ENCODE measurements around the gene PPP2R2B.
"Not testable (repeated sequence)": the region's sequence is repeated elsewhere in the genome, so short reads cannot be mapped to it uniquely, and the experiment has no call there.

Gene PPP2R2B

DNA sequence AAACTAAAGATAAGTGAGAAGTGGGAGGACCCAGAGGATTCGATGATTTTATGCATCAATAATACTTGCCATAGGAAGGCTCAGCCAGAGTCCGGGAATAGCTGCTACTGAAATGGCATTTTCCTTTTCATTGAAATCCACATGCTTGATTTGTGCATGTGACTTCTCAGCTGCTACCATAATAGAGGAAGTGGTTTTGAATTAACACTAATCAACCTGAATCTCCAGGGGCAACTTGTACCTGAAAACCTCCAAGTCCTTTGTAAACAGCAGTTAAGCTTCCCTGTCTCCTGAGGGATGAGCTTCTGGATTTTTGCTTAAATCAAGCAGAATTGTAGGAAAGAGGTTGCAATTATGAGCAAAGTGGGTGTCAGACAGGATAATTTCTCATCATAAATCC, 124.9 kb downstream of the PPP2R2B start:
- Histone ChIP-seq H3K27me3 (no peaks in the 10 kb centered on the region), H3K9me3 (peaks cover under 1% of the 10 kb centered on the region; the same call in 1 of the 2 replicates), H3K4me1 (peaks cover 30% of the 10 kb centered on the region), H3K9ac (no peak overlapping the region), H4K20me1 (no peaks in the 10 kb centered on the region), H3K36me3 (no peaks in the 10 kb centered on the region), H3K4me3 (no peak overlapping the region), H3K27ac (no peak overlapping the region), H3K4me2 (peak overlapping the region; percentile 54)
- TF ChIP-seq Cebpa-rat (IDR thresholded peaks at IDR 0.05) = no peak

DNA sequence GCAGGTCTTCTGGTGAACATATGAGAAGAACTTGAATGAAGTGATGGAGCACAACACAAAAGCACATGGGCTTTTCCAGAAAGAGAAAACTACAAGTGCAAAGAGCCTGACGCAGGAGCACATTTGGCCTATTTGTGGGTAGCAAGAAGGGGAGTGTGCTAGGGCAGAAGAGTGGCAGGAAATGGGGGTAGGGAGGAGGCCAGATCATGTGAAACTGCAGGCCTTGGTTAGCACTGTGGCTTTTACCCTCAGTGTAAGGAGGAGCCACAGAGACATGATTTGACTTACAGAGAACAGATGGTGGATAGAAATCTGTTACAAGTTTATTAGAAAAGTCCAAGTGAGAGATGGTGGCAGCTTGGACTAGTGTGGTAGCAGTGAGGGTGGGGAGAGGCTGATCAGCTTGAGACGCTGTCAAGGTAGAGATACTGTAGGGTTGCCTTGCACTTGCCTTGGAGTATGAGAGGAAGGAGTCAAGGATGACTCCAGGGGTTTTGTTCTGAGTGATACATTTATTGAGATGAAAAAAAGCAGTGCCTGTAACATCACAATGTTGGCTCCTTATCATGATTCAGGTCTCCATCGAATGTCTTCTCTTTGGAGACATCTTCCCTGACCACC, 126.7 kb downstream of the PPP2R2B start:
- H3K4me2 ChIP-seq = peak overlapping the region; percentile 38
- H4K20me1 ChIP-seq = no peaks in the 10 kb centered on the region
- no peak for TF ChIP-seq Cebpa-rat (IDR thresholded peaks at IDR 0.05)
- no peak overlapping the region for H3K9ac ChIP-seq
- no peaks in the 10 kb centered on the region for H3K36me3 ChIP-seq
- peaks cover 9% of the 10 kb centered on the region; the same call in 1 of the 2 replicates for H3K9me3 ChIP-seq
- H3K4me1 ChIP-seq = peaks cover 30% of the 10 kb centered on the region
- no peaks in the 10 kb centered on the region for H3K27me3 ChIP-seq
- no peak overlapping the region for H3K4me3 ChIP-seq
- H3K27ac ChIP-seq = no peak overlapping the region

DNA sequence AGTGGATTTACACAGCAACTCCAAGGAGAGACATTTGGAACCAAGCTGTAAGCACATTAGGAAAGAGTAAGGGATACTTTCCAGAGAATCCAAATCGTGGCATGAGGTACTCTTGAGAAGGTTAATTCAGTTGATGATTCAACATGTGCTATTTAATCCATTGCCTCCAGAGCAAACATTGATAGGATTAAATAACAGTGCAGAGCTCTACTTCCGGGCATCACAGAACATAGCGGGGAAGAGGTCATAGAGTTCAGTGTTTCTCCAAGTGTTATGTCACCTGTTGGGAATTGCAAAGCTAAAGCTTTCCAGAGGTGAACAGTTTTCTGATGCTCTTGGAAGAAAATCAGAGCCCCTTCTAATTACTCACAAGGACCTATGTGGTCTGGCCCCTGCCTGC, 127.5 kb downstream of the PPP2R2B start:
- Histone ChIP-seq H3K27ac (no peak overlapping the region), H3K36me3 (no peaks in the 10 kb centered on the region), H4K20me1 (no peaks in the 10 kb centered on the region), H3K4me2 (no peak overlapping the region; the same call in 1 of the 2 replicates), H3K9ac (no peak overlapping the region), H3K27me3 (no peaks in the 10 kb centered on the region), H3K9me3 (peaks cover 9% of the 10 kb centered on the region; the same call in 1 of the 2 replicates), H3K4me3 (no peak overlapping the region), H3K4me1 (peaks cover 30% of the 10 kb centered on the region)
- TF ChIP-seq Cebpa-rat (IDR thresholded peaks at IDR 0.05) = no peak

DNA sequence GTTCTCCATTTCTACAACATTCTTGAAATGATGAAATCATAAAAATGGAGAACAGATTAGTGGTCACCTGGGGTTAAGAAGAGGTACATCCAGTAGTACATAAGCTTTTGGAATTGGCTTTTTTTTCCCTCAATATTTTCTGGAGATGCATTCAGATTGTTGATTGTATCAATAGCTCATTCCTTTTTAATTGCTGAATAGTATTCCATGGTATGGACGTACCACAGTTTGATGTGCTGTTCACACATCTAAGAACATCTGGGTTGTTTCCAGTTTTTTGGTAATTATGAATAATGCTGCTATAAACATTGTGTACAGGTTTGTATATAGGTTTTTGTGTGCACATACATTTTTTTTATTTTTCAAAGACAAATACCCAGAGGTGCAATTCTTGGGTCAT, 130.0 kb downstream of the PPP2R2B start:
- TF ChIP-seq Cebpa-rat (IDR thresholded peaks at IDR 0.05) = no peak
- H3K9me3 ChIP-seq = peaks cover 9% of the 10 kb centered on the region; the same call in 1 of the 2 replicates
- H3K36me3 ChIP-seq = no peaks in the 10 kb centered on the region
- H3K4me3 ChIP-seq = no peak overlapping the region
- no peak overlapping the region for H3K4me2 ChIP-seq
- no peaks in the 10 kb centered on the region for H3K27me3 ChIP-seq
- H3K27ac ChIP-seq = no peak overlapping the region
- H3K9ac ChIP-seq = no peak overlapping the region
- no peaks in the 10 kb centered on the region for H4K20me1 ChIP-seq
- peaks cover 25% of the 10 kb centered on the region for H3K4me1 ChIP-seq

DNA sequence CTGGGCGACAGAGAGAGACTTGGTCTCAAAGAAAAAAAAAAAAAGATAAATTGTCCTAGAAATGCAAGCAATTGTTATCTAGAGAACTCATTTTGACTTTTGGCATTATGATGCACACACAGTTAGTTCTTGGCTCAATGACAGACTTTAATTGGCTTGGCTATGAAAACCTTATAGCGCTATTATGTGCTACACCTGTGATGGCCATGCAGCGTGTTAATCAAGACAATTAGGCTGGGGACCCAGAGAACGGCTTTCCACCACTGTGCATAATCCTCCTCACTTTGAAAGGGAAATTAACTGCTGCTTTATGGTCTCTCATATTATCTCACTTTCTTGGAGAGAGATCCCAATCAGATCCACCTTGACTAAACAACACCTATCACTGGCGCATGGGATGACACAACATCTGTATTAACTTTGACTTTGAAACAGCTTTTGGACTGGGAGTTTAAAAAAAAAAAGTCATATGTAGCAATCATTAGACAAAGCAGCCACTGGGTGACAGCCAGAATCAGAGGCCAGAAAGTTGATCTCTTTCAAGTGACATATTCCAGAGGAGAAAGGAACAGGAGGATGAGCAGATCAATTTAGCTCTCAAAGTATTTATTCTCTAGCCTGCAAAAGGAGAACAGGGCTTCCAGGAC, 132.5 kb downstream of the PPP2R2B start:
- Histone ChIP-seq H4K20me1 (no peaks in the 10 kb centered on the region), H3K9ac (no peak overlapping the region), H3K4me1 (peaks cover under 1% of the 10 kb centered on the region; the same call in 1 of the 2 replicates), H3K36me3 (no peaks in the 10 kb centered on the region), H3K9me3 (peaks cover 9% of the 10 kb centered on the region; the same call in 1 of the 2 replicates), H3K4me3 (no peak overlapping the region), H3K4me2 (no peak overlapping the region), H3K27me3 (no peaks in the 10 kb centered on the region), H3K27ac (no peak overlapping the region)
- TF ChIP-seq Cebpa-rat (IDR thresholded peaks at IDR 0.05) = no peak

DNA sequence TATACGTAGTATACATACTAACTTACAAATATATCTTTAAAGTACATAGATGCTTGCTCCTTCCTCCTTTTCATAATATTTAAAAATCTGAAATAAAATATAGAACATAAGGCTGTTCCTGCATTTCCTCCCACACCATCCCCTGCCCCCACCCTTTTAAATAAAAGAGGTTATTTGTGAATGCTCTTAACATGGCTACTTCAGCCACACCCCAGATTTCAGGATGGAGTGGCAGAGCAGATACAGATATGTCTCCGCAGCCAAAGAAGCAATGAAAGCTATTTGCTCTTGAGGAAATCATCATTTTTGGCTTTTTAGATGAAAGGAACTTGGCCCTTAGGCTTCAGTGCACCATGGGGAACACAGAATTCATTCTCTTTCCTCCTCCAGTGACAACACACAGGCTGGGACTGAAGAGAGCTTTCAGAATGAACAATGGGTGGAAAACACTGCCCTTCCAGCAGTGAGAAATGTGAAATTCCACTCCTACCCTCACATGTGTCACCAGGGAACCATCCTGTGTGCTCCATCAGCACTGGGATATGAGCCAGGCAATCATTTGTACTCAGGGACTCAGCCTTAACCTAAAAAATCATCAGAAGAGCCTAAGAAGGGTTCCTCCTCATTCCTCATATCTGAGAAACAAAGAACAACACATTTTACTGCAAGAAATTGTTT, 134.3 kb downstream of the PPP2R2B start:
- H3K4me1 ChIP-seq = no peaks in the 10 kb centered on the region
- H3K36me3 ChIP-seq = no peaks in the 10 kb centered on the region
- H3K27me3 ChIP-seq = no peaks in the 10 kb centered on the region
- no peak overlapping the region for H3K4me3 ChIP-seq
- H3K4me2 ChIP-seq = no peak overlapping the region
- H3K9ac ChIP-seq = no peak overlapping the region
- H3K9me3 ChIP-seq = peaks cover 9% of the 10 kb centered on the region; the same call in 1 of the 2 replicates
- H4K20me1 ChIP-seq = no peaks in the 10 kb centered on the region
- H3K27ac ChIP-seq = no peak overlapping the region
- TF ChIP-seq Cebpa-rat (IDR thresholded peaks at IDR 0.05) = no peak

DNA sequence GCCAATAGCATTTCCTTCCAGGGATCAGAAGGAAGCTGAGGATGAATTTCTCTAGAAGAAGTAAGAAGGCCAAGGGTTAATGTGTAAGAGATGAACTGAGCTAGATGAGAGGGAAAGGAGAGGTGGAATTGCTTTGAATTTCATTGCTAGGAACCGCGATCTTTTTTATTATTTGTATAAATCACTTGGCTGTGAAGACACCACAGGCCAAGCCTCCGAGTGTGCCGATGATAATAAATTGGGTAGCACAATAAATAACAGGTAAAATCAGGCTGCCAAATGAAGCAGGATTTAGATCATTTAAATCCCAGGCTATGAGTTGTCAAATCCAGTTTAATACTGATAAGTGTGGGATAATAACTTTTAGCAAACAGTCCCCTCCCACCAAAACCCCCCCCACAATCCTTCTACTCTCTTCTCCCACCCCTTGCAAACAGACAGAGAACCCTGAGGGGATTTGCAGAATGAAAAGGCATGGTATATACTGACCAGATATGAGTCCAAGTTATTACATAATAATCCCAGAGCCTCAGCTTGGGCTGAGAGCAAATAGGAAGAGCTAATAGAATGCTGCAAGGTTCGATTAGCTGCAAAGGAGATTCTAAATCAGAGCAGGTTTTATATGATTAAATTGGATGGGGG, 143.5 kb downstream of the PPP2R2B start:
- H3K9me3 ChIP-seq = peaks cover 14% of the 10 kb centered on the region
- no peak for TF ChIP-seq Cebpa-rat (IDR thresholded peaks at IDR 0.05)

DNA sequence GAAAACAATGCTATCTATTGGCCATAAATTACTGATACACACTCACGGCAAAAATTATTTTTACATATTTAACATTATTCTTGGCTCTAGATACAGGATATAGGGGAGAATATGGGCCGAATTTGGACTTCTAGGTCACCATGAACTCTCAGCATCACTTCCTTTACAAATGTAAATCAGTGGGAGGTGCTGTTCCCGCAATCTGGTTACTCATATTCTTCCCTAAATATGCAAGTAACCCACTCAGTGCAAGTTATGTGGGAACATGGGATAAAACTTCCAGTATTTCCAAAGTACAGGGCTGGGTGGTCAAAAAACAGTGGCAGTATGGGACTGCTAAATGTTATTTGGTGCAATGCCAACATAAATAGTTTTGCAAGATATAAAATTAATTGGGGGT, 145.6 kb downstream of the PPP2R2B start:
- H4K20me1 ChIP-seq = no peaks in the 10 kb centered on the region
- no peak overlapping the region for H3K27ac ChIP-seq
- no peaks in the 10 kb centered on the region for H3K4me1 ChIP-seq
- H3K27me3 ChIP-seq = no peaks in the 10 kb centered on the region
- H3K4me3 ChIP-seq = no peak overlapping the region
- H3K9ac ChIP-seq = no peak overlapping the region
- peaks cover 33% of the 10 kb centered on the region for H3K9me3 ChIP-seq
- H3K4me2 ChIP-seq = no peak overlapping the region
- H3K36me3 ChIP-seq = no peaks in the 10 kb centered on the region
- TF ChIP-seq Cebpa-rat (IDR thresholded peaks at IDR 0.05) = no peak

More for the DNA sequence above, 143.5 kb downstream of the PPP2R2B start:
- no peak overlapping the region for H3K27ac ChIP-seq
- no peaks in the 10 kb centered on the region for H3K4me1 ChIP-seq
- no peaks in the 10 kb centered on the region for H3K36me3 ChIP-seq
- H3K4me3 ChIP-seq = no peak overlapping the region
- no peak overlapping the region for H3K4me2 ChIP-seq
- H3K27me3 ChIP-seq = no peaks in the 10 kb centered on the region
- H4K20me1 ChIP-seq = no peaks in the 10 kb centered on the region
- no peak overlapping the region for H3K9ac ChIP-seq

DNA sequence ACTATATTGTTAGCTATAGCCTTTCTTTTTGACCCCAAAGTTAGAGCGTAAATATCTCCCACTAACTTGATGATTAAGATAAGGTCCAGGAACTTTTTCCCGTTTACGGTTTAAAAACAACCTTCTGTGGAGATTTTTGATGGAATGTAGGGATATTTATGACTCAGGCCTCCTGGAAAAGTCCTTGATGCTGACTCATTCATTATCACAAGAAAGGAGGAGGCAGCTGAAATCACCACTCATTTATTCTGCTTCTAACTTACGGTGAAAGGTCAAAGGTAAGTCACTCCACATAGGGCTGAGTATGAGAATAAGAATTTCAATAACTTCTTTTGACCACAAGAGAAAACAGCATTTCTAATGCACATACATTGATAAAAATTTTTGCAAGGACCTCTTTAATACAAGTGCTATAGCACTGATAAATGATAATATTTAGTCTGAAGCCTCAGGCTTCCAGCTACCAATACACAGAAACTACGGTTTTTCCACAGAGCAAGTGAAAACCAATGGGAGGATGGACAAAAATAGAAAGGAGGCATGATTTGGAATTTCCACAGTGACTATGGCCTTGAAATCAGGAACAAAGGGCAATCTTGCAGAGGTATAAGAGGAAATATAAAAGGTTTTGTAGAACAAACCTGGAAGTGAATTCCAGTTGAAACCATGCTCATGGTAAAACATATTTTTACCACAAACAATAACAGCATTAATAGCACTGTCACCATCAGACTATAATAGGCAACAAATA, 146.5 kb downstream of the PPP2R2B start:
- H4K20me1 ChIP-seq = no peaks in the 10 kb centered on the region
- H3K9ac ChIP-seq = no peak overlapping the region
- no peak overlapping the region for H3K27ac ChIP-seq
- no peaks in the 10 kb centered on the region for H3K36me3 ChIP-seq
- no peak for TF ChIP-seq Cebpa-rat (IDR thresholded peaks at IDR 0.05)
- peaks cover 33% of the 10 kb centered on the region for H3K9me3 ChIP-seq
- no peak overlapping the region for H3K4me2 ChIP-seq
- no peaks in the 10 kb centered on the region for H3K4me1 ChIP-seq
- no peak overlapping the region for H3K4me3 ChIP-seq
- H3K27me3 ChIP-seq = no peaks in the 10 kb centered on the region

DNA sequence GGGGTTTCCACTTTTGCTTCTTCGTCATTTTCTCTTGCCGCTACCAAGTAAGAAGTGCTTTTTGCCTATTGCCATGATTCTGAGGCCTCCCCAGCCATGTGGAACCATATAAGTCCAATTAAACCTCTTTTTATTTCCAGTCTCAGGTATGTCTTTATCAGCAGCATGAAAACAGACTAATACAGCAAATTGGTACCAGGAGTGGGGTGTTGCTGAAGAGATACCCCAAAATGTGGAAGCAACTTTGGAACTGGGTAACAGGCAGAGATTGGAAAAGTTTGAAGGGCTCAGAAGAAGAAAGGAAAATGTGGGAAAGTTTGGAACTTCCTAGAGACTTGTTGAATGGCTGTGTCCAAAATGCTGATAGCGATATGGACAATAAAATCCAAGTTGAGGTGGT, 149.8 kb downstream of the PPP2R2B start:
- H3K27me3 ChIP-seq, H4K20me1 ChIP-seq, H3K4me1 ChIP-seq, H3K27ac ChIP-seq, H3K4me3 ChIP-seq, H3K36me3 ChIP-seq, H3K4me2 ChIP-seq, H3K9ac ChIP-seq: not testable (repeated sequence)
- H3K9me3 ChIP-seq = peaks cover 28% of the 10 kb centered on the region

Measured in BLaER1 (cell line).